T-helper 2 cell treated with Interferon-gamma antibody and Interleukin-4, amounts not matched to agents 100 ng/mL and 5 ng/mL, for 36 hours (primary cell): ENCODE data around the gene SHKBP1. TPM values are rescaled to one million over a fixed set of nuclear protein-coding genes. Genes with fewer than 3 reads are reported as not detected.
"Not testable (repeated sequence)": the region's sequence is repeated elsewhere in the genome, so short reads cannot be mapped to it uniquely, and the experiment has no call there.

Source experiments
- intact Hi-C: fragments of 100-400 bp; cut with micrococcal nuclease; formaldehyde crosslinking; loops from one replicate; pipeline ENCODE4 v1.15.1; 2023
- total RNA-seq: library from RNA; stranded (reverse); gene quantifications from 2 replicates; pipeline ENCODE4 v1.2.3, GENCODE V29; 2022

The SHKBP1 gene
- total RNA-seq, 1 donor from 2014 or later, result 141 TPM

- intact Hi-C loops, result loop anchor here (5.0 kb wide), 5 partner anchors 40 to 185 kb away; partner anchors contain the start of genes ACTMAP, BLVRB, COQ8B and ITPKC
These were observed 35.4 kb downstream of the SHKBP1 start for GRCh38 chr19:40611900-40612698.

- intact Hi-C loops, result loop anchor here (5.0 kb wide), 5 partner anchors 41 to 186 kb away; partner anchors contain the start of genes ACTMAP, BLVRB, COQ8B and ITPKC
These were observed 36.4 kb downstream of the SHKBP1 start for GRCh38 chr19:40612831-40613689.

- intact Hi-C loops, result loop anchor here (1.0 to 5.0 kb wide), 7 partner anchors 9 to 187 kb away; partner anchors contain the start of genes ACTMAP, BLVRB, COQ8B and ITPKC
These were observed 37.3 kb downstream of the SHKBP1 start for GRCh38 chr19:40613690-40614621.

GRCh38 chr19:40614622-40615411, 38.1 kb downstream of the SHKBP1 start:
- intact Hi-C loops, result loop anchor here (1.0 to 5.0 kb wide), 7 partner anchors 10 to 188 kb away; partner anchors contain the start of genes ACTMAP, BLVRB, COQ8B and ITPKC

- intact Hi-C loops, result no loop called here
These were observed 39.5 kb downstream of the SHKBP1 start for GRCh38 chr19:40616178-40616577.

GRCh38 chr19:40616941-40617340, 40.3 kb downstream of the SHKBP1 start:
- intact Hi-C loops, result no loop called here

- intact Hi-C loops, result no loop called here
These were observed 41.3 kb downstream of the SHKBP1 start for GRCh38 chr19:40617961-40618360.

- intact Hi-C loops, result no loop called here
These were observed 42.9 kb downstream of the SHKBP1 start for GRCh38 chr19:40619333-40620160.

- intact Hi-C loops, result no loop called here
These were observed 43.5 kb downstream of the SHKBP1 start for GRCh38 chr19:40620161-40620485.

GRCh38 chr19:40621283-40621682, 44.6 kb downstream of the SHKBP1 start:
- intact Hi-C loops, result no loop called here

- intact Hi-C loops, result no loop called here
These were observed 45.5 kb downstream of the SHKBP1 start for GRCh38 chr19:40621966-40622772.

- intact Hi-C loops, result no loop called here
These were observed 46.1 kb downstream of the SHKBP1 start for GRCh38 chr19:40622773-40623075.

- intact Hi-C loops, result no loop called here
These were observed 47.0 kb downstream of the SHKBP1 start for GRCh38 chr19:40623403-40624251.

GRCh38 chr19:40624369-40625153, 47.9 kb downstream of the SHKBP1 start:
- intact Hi-C loops, result not testable (repeated sequence)

GRCh38 chr19:40625406-40626120, 48.9 kb downstream of the SHKBP1 start:
- intact Hi-C loops, result no loop called here

GRCh38 chr19:40626918-40627317, 50.2 kb downstream of the SHKBP1 start:
- intact Hi-C loops, result no loop called here
